ENCODE measurements around the gene KIF26A. TPM values are rescaled to one million over a fixed set of nuclear protein-coding genes. Genes with fewer than 3 reads are reported as not detected.
"Not testable (repeated sequence)": the region's sequence is repeated elsewhere in the genome, so short reads cannot be mapped to it uniquely, and the experiment has no call there.

Gene KIF26A
- total RNA-seq, 1 experiment from 2014 or later, result 68.2 TPM

GRCh38 chr14:104206281-104206904 is 68.0 kb downstream of the KIF26A start:
- no peaks in the 10 kb centered on the region for H3K27me3 ChIP-seq
- H3K9me3 ChIP-seq (replicated peaks), result no peaks in the 10 kb centered on the region
- peak in 1 of 2 experiments; percentile 47 for DNase-seq
- no peak overlapping the region for H3K4me3 ChIP-seq
- H3K4me1 ChIP-seq, result peaks cover 20% of the 10 kb centered on the region
- H3K27ac ChIP-seq, result no peak overlapping the region
- no peaks in the 10 kb centered on the region for H3K36me3 ChIP-seq

DNA sequence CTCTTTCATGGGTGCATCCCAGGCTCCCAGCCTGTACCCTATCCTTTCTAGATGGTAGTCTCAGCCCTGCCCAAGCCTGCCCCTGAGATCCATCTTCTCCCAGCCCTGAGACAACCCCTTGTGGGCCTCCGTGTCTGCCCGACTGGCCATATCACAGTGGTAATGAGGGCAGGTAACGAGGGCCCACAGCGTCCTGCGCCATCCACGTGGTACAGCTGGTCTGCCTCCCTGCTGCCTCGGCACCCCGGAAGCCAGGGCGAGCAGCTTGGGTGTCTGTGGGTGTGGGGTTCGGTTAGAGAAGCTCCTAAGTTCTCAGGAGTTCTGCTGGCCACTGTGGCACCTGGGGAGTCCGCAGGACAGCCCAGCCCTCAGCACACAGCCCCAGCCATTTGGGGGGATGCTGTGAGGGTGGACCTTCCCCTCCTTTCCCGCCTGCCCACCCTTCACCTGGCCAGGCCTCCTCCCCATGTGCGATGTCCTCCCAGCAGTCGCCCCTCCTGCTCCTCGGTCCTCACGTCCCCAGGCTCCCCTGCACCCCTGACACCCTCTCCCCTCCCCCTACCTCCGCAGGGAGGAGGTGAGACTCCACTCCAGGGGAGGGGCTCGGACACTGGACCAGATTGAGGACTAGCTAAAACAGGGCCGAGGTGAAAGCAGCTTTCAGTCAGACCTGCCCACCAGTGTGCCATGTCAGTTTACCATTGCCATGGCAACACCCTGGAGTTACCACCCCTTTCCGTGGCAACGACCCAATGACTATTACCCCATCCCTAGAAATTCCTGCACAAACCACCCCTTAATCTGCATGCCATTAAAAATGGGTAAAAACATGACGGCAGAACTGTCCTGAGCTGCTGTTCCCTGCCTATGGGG is 69.0 kb downstream of the KIF26A start:
- Histone ChIP-seq H3K27me3 (no peaks in the 10 kb centered on the region), H3K9me3 (replicated peaks) (no peaks in the 10 kb centered on the region), H3K36me3 (no peaks in the 10 kb centered on the region), H3K4me1 (peaks cover 10% of the 10 kb centered on the region), H3K27ac (no peak overlapping the region), H3K4me3 (no peak overlapping the region)
- DNase-seq, result no peak

GRCh38 chr14:104208015-104208295 is 69.6 kb downstream of the KIF26A start:
- not testable (repeated sequence) for H3K36me3 ChIP-seq; DNase-seq; H3K9me3 ChIP-seq (replicated peaks); H3K4me3 ChIP-seq; H3K4me1 ChIP-seq; H3K27me3 ChIP-seq; H3K27ac ChIP-seq

DNA sequence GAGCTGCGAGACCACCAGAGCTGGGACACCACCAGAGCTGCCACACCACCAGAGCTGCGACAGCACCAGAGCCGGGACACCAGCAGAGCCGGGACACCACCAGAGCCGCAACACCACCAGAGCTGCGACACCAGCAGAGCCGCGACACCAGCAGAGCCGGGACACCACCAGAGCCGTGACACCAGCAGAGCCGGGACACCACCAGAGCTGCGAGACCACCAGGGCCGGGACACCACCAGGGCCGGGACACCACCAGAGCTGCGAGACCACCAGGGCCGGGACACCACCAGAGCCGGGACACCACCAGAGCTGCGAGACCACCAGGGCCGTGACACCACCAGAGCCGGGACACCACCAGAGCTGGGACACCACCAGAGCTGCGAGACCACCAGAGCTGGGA is 69.9 kb downstream of the KIF26A start:
- H3K9me3 ChIP-seq (replicated peaks); H3K27me3 ChIP-seq: not testable (repeated sequence)

GRCh38 chr14:104209071-104209470 is 70.7 kb downstream of the KIF26A start:
- not testable (repeated sequence) for H3K27me3 ChIP-seq; H3K4me3 ChIP-seq; DNase-seq; H3K9me3 ChIP-seq (replicated peaks); H3K27ac ChIP-seq; H3K36me3 ChIP-seq; H3K4me1 ChIP-seq

More for the DNA sequence above, 69.9 kb downstream of the KIF26A start:
- not testable (repeated sequence) for H3K36me3 ChIP-seq, H3K4me3 ChIP-seq, DNase-seq, H3K27ac ChIP-seq, H3K4me1 ChIP-seq

DNA sequence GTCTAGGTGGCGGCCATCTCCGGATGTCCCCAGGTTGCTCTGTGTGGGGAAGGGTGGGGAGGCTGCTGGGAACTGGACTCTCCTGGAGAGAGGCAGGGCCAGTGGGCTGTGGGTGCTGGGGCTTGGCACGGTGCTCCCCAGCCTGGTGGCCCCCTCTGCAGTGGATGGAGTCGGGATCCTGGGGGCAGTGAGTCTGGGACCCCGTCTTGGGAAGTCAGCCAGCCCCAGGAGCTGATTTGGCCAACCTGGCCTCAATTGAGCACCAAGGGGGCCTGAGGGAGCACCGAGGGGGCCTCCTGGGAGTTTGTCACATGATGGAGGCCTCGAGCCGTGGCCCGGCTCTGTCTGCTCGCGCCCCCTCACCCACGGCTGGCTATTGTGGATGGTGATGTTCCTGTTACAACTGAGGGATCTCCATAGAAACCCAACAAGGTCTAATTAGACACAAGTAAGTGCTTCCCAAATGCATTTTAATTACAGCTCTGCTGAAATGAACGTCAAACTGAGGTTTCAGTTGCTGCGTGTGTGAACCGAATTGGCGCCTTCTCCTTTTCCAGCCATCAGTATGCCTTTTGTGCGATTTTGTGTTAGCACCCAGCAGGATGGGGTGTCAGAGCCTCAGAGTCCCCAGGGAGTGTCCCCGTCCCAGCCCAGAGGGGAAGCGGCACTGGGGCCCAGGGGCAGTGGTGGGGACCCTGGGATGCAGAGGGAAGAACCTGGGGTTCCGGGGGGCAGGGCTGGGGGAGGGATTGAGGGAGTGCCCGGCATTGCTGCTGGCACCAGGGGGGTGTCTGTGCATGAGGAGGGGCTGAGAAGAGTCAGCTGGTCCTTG is 71.8 kb downstream of the KIF26A start:
- Histone ChIP-seq H3K27ac (no peak overlapping the region), H3K36me3 (no peaks in the 10 kb centered on the region), H3K27me3 (no peaks in the 10 kb centered on the region), H3K9me3 (replicated peaks) (no peaks in the 10 kb centered on the region), H3K4me3 (no peak overlapping the region), H3K4me1 (no peaks in the 10 kb centered on the region; the same call in 1 of the 2 replicates)
- DNase-seq, result no peak

- Histone ChIP-seq H3K4me3 (no peak overlapping the region), H3K9me3 (replicated peaks) (no peaks in the 10 kb centered on the region), H3K27ac (no peak overlapping the region), H3K36me3 (no peaks in the 10 kb centered on the region), H3K27me3 (no peaks in the 10 kb centered on the region), H3K4me1 (no peaks in the 10 kb centered on the region; the same call in 1 of the 2 replicates)
- no peak for DNase-seq
Observed at GRCh38 chr14:104210817-104211195, 72.4 kb downstream of the KIF26A start.

- no peaks in the 10 kb centered on the region for H3K27me3 ChIP-seq
- no peaks in the 10 kb centered on the region; the same call in 1 of the 2 replicates for H3K4me1 ChIP-seq
- no peak for DNase-seq
- H3K9me3 ChIP-seq (replicated peaks), result no peaks in the 10 kb centered on the region
- H3K27ac ChIP-seq, result no peak overlapping the region
- H3K36me3 ChIP-seq, result no peaks in the 10 kb centered on the region
- no peak overlapping the region for H3K4me3 ChIP-seq
Observed at GRCh38 chr14:104211215-104211614, 72.8 kb downstream of the KIF26A start.

DNA sequence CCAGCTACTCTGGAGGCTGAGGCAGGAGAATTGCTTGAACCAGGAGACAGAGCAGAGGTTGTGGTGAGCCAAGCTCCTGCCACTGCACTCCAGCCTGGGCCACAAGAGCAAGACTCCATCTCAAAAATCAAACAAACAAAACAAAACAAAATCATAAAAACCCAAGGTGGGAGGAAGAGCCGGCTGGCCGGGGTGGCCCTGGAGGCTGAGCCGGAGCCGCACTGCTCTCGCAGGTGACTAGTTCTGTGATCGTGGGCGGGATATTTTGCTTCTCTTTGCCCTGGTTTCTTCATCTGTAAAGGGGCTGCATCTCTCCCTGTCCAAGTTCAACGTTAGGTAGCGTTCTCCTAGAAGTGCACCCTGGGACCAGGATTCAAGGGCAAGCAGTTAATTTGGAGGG is 73.4 kb downstream of the KIF26A start:
- Histone ChIP-seq H3K9me3 (replicated peaks) (no peaks in the 10 kb centered on the region), H3K36me3 (no peaks in the 10 kb centered on the region), H3K27ac (no peak overlapping the region), H3K27me3 (no peaks in the 10 kb centered on the region), H3K4me3 (no peak overlapping the region), H3K4me1 (no peaks in the 10 kb centered on the region)
- DNase-seq, result no peak

- no peaks in the 10 kb centered on the region for H3K27me3 ChIP-seq
- H3K4me1 ChIP-seq, result no peaks in the 10 kb centered on the region
- no peak for DNase-seq
- no peaks in the 10 kb centered on the region for H3K9me3 ChIP-seq (replicated peaks)
- no peaks in the 10 kb centered on the region for H3K36me3 ChIP-seq
- H3K4me3 ChIP-seq, result no peak overlapping the region
- H3K27ac ChIP-seq, result no peak overlapping the region
Observed at GRCh38 chr14:104212206-104213095, 74.1 kb downstream of the KIF26A start.

DNA sequence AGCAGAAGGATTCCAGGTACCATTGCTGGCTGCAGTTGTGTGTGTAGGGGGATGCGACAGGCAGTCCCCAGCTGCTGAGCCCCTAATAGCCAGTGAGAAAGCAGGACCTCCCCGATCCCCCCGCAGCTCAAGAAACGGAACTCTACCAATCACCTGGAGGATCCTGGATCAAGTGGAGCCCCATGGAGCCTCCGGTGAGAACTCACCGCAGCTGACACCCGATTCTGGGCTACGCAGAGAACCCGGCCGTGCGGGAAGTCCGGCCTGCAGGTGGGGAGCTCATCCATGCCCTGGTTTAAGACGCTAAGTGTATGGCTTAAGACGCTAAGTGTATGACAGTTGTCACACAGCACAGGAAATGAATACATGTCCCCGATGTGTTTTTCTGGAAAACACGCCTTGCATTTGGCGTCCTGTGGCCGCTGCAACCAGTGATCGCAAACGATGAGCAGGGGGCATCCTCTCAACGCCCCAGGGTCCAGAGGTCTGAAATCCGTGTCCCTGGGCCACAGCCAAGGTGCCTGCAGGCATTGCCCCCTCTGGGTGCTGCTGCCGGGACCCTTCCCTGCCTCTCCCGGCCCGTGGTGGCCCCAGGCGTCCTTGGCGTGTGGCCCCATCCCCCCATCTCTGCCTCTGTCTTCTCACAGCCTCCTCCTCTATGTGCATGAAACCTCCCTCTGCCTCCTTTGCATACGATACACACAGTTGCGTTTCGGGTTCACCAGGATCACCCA is 75.1 kb downstream of the KIF26A start:
- H3K36me3 ChIP-seq, result no peaks in the 10 kb centered on the region
- H3K4me1 ChIP-seq, result peaks cover 8% of the 10 kb centered on the region
- H3K4me3 ChIP-seq, result no peak overlapping the region
- H3K9me3 ChIP-seq (replicated peaks), result no peaks in the 10 kb centered on the region
- H3K27ac ChIP-seq, result no peak overlapping the region
- no peak for DNase-seq
- no peaks in the 10 kb centered on the region for H3K27me3 ChIP-seq

- Histone ChIP-seq H3K4me1 (peaks cover 16% of the 10 kb centered on the region), H3K27ac (no peak overlapping the region), H3K27me3 (no peaks in the 10 kb centered on the region), H3K36me3 (no peaks in the 10 kb centered on the region), H3K9me3 (replicated peaks) (no peaks in the 10 kb centered on the region), H3K4me3 (no peak overlapping the region)
- no peak for DNase-seq
Observed at GRCh38 chr14:104214431-104215218, 76.2 kb downstream of the KIF26A start.

DNA sequence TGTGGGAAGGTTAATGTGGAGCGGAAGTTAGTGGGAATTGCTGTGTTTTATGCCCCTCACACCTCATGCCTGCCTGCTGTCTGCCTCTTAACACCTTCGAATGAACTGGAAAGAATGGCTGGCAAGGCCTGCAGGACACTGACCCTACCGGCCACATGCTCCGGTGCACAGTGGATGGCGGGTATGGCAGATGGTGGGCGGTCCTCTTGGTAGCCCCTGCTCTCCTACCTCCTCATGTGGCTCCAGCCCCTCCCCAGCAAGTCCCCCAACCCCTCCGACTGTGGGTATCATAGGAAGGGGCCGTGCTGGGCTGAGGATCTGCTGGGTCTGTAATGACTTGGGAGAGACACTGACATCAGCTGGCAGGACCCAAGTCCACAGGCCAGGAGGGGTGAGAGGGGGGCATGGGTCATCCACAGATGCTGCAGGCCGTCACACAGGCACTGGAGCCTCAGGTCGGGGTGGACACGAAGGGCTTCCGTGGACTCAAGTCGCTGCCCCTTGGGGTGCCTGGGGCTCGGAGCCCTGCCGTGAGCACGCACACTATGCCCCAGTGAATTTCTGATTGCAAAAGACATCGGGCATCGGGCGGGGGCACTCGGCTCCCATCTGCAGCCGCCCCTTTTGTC is 77.4 kb downstream of the KIF26A start:
- Histone ChIP-seq H3K27me3 (no peaks in the 10 kb centered on the region), H3K9me3 (replicated peaks) (no peaks in the 10 kb centered on the region)
- no peak for DNase-seq

More for the DNA sequence above, 77.4 kb downstream of the KIF26A start:
- H3K4me1 ChIP-seq, result peaks cover 28% of the 10 kb centered on the region
- no peaks in the 10 kb centered on the region for H3K36me3 ChIP-seq
- no peak overlapping the region for H3K27ac ChIP-seq
- no peak overlapping the region for H3K4me3 ChIP-seq

Data from SJCRH30 (cell line).